Motor neuron (in vitro differentiated cells): ENCODE data around the gene PIK3C2A. TPM values are rescaled to one million over a fixed set of nuclear protein-coding genes. Genes with fewer than 3 reads are reported as not detected.
"Not testable (repeated sequence)": the region's sequence is repeated elsewhere in the genome, so short reads cannot be mapped to it uniquely, and the experiment has no call there.

ENCODE experiments used
- ATAC-seq, 8 experiments: fragments of 200-7000 bp; cut with Tn5 transposase; replicated peaks in 6 of 8; 2 replicates each; pipeline ENCODE4 v1.8.0; 2021; ENCODE audit warnings: mild to moderate bottlenecking in 8 of 8, moderate library complexity in 8 of 8
- H3K27ac ChIP-seq, 2 donors: fragments of 250-450 bp; sonication (Bioruptor Pico); 2 replicates each; pipeline ENCODE4 v1.9.0; 2021; ENCODE audit warnings: antibody characterized with exemption in 2 of 2, mild to moderate bottlenecking in 2 of 2, moderate library complexity in 1 of 2
- H3K4me1 ChIP-seq, 2 donors: fragments of 250-450 bp; sonication (Bioruptor Pico); replicated peaks in 1 of 2; 2 replicates each; pipeline ENCODE4 v1.6.1; 2021; ENCODE audit warnings: antibody characterized with exemption in 2 of 2, mild to moderate bottlenecking in 2 of 2, moderate library complexity in 1 of 2
- H3K4me3 ChIP-seq, 5 donors: fragments of 250-450 bp; sonication (Bioruptor Pico); 2 replicates each; pipeline ENCODE4 v1.9.0; 2021; ENCODE audit warnings: antibody characterized with exemption in 5 of 5, mild to moderate bottlenecking in 5 of 5, moderate library complexity in 4 of 5
- WGBS, 10 experiments: fragments of 450-650 bp; shearing (Covaris generic); methylation state at CpG; one replicate each; pipeline ENCODE4 v1.0.0; 2022; 5-methylcytosine and 5-hydroxymethylcytosine counted together
- in situ Hi-C, 9 experiments: fragments of 400-800 bp; cut with MboI; loops; one replicate each; pipeline ENCODE4 v1.15.0; 2021; ENCODE audit warnings: low sequenced_read_pairs in 9 of 9, low pct_unique_long_range_greater_than_20kb in 2 of 9; ENCODE audit not compliant: unreplicated experiment in 9 of 9
- total RNA-seq, 8 experiments: library from RNA; unstranded; fragments of 300-600 nt; gene quantifications; 2 replicates each; pipeline versions ENCODE4 v1.2.3 to v1.2.4, GENCODE V29; 2022

Gene PIK3C2A
- total RNA-seq, 8 experiments from 2014 or later: 25.0 to 68.5 (median 35.1) TPM

DNA sequence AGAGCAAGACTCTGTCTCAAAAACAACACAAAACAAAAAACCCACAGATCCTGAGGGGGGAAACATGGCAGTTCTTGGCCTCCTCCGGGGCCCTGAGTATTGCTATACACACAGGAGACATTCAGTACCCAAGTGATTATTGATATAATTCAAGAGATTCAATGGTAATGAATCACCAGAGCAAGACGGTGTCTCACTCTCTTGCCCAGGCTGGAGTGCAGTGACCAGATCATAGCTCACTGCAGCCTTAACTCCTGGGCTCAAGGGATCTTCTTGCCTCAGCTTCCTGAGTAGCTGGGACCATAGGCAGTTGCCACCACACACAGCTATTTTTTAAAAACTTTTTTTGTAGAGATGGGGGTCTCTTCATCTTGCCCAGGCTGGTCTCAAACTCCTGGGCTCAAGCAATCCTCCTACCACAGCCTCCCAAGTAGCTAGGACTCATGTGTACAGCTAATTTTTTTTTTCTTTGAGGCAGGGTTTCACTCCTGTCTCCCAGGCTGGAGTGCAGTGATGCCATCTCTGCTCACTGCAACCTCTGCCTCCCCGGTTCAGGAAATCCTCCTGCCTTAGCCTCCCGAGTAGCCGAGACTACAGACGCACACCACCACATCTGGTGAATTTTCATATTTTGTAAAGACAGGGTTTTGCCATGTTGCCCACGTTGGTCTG, 21.8 kb upstream of the PIK3C2A start:
- H3K4me1 ChIP-seq: no peaks in the 10 kb centered on the region
- in situ Hi-C loops: loop anchor here in 3 of 9 experiments (25.0 kb wide), 1 partner anchor 283 kb away; no protein-coding TSS in a partner anchor
- ATAC-seq: no peak
- 0 to 96% (median 55%) methylated on average over 1 to 7 of the region's 7 CpGs; no CpG with 5 or more reads in 4 of the 10 experiments for WGBS, 10 experiments
- no peak overlapping the region for H3K27ac ChIP-seq
- no peak overlapping the region for H3K4me3 ChIP-seq

DNA sequence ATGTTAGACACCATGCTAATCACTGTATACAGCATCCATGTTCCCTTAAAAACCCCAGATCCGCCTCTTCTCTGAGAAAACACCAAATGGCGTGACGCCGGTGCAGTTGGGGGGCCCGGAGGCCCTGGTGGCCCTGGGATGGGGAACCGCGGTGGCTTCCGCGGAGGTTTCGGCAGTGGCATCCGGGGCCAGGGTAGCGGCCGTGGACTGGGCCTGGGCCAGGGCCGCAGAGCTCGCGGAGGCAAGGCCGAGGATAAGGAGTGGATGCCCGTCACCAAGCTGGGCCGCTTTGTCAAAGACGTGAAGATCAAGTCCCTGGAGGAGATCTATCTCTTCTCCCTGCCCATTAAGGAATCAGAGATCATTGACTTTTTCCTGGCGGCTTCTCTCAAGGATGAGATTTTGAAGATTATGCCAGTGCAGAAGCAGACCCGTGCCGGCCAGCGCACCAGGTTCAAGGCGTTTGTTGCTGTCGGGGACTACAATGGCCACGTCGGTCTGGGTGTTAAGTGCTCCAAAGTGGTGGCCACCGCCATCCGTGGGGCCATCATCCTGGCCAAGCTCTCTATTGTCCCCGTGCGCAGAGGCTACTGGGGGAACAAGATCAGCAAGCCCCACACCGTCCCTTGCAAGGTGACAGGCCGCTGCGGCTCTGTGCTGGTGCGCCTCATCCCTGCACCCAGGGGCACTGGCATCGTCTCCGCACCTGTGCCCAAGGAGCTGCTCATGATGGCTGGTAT, 20.6 kb upstream of the PIK3C2A start:
- in situ Hi-C loops: loop anchor here in 3 of 9 experiments (25.0 kb wide), 1 partner anchor 284 kb away; no protein-coding TSS in a partner anchor
- H3K4me3 ChIP-seq: not testable (repeated sequence)
- 40 to 100% (median 95%) methylated on average over 1 to 19 of the region's 38 CpGs; no CpG with 5 or more reads in 5 of the 10 experiments for whole genome bisulfite sequencing, 10 experiments

GRCh38 chr11:17224727-17225126, 16.9 kb upstream of the PIK3C2A start:
- in situ Hi-C loops: loop anchor here in 3 of 9 experiments (25.0 kb wide), 1 partner anchor 288 kb away; no protein-coding TSS in a partner anchor
- no peak for ATAC-seq
- WGBS, 10 experiments: 59 to 100% (median 96%) methylated on average over 1 to 2 of the region's 2 CpGs; no CpG with 5 or more reads in 2 of the 10 experiments

More for the DNA sequence above, 20.6 kb upstream of the PIK3C2A start:
- not testable (repeated sequence) for H3K27ac ChIP-seq, ATAC-seq, H3K4me1 ChIP-seq

GRCh38 chr11:17221968-17222367, 14.2 kb upstream of the PIK3C2A start:
- H3K4me1 ChIP-seq: no peaks in the 10 kb centered on the region
- no peak overlapping the region for H3K4me3 ChIP-seq
- WGBS, 10 experiments: 83 to 100% (median 100%) methylated on average over 1 of the region's 1 CpG; no CpG with 5 or more reads in 5 of the 10 experiments
- no peak overlapping the region for H3K27ac ChIP-seq
- ATAC-seq: no peak
- in situ Hi-C loops: no loop called here

More at GRCh38 chr11:17224727-17225126, 16.9 kb upstream of the PIK3C2A start:
- no peak overlapping the region for H3K4me3 ChIP-seq
- no peaks in the 10 kb centered on the region for H3K4me1 ChIP-seq
- H3K27ac ChIP-seq: no peak overlapping the region

GRCh38 chr11:17219016-17219415, 11.2 kb upstream of the PIK3C2A start:
- no peak for ATAC-seq
- no peak overlapping the region for H3K4me3 ChIP-seq
- no peaks in the 10 kb centered on the region for H3K4me1 ChIP-seq
- in situ Hi-C loops: no loop called here
- no peak overlapping the region for H3K27ac ChIP-seq
- WGBS, 10 experiments: 49 to 88% (median 80%) methylated on average over 1 to 2 of the region's 2 CpGs; no CpG with 5 or more reads in 3 of the 10 experiments

- Histone ChIP-seq H3K4me1 (no peaks in the 10 kb centered on the region), H3K27ac (no peak overlapping the region)
Observed at GRCh38 chr11:17218403-17218802, 10.6 kb upstream of the PIK3C2A start.

DNA sequence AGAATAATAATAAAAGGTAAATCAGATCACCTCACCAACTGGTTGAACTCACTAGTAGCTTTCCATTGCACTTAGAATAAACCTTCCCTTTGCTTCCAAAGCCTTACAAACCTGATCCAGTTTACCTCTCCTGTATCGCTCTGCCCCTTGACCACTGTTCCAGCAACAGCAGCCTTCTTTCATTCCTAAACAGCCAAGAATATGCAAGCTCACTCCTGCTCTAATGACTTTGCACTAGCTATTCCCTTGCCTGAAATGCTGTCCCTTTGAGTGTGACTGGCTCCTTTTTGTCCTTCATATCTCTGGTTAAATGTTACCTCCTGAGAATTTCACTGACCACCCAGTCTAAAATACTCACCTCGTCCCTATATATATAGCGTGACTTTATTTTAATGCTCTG, 9.6 kb upstream of the PIK3C2A start:
- no peak overlapping the region for H3K27ac ChIP-seq
- in situ Hi-C loops: no loop called here
- WGBS, 10 experiments: 70 to 100% (median 89%) methylated on average over 1 to 3 of the region's 3 CpGs
- ATAC-seq: peak in 1 of 8 experiments; percentile 57
- no peak overlapping the region for H3K4me3 ChIP-seq
- H3K4me1 ChIP-seq: no peaks in the 10 kb centered on the region

More at GRCh38 chr11:17218403-17218802, 10.6 kb upstream of the PIK3C2A start:
- no peak for ATAC-seq
- in situ Hi-C loops: no loop called here
- H3K4me3 ChIP-seq: no peak overlapping the region

- H3K4me3 ChIP-seq: no peak overlapping the region
- in situ Hi-C loops: no loop called here
- no peak for ATAC-seq
- H3K27ac ChIP-seq: no peak overlapping the region
- H3K4me1 ChIP-seq: peaks cover 5% of the 10 kb centered on the region in 2 donors
Observed at GRCh38 chr11:17214338-17214737, 6.6 kb upstream of the PIK3C2A start.

DNA sequence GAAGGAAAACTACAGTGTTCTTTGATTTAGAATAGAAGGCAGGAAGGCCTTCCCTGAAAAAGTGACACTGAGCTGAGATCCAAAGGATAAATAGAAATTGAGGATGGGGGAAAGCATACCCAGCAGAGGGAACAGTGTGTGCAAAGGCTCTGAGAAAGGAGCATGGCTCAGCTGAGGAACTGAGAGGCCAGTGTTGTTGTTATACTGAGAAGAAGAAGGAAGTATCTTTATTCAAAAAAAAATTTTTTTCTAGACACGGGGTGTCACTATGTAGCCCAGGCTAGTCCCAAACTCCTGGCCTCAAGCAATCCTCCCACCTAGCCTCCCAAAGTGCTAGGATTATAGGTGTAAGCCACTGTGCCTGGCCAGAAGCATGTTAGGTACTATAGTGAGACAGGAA, 3.5 kb upstream of the PIK3C2A start:
- in situ Hi-C loops: no loop called here
- ATAC-seq: no peak
- H3K4me3 ChIP-seq: no peak overlapping the region
- H3K4me1 ChIP-seq: peaks cover 5 to 7% of the 10 kb centered on the region in 2 donors
- no peak overlapping the region for H3K27ac ChIP-seq
- 60 to 100% (median 100%) methylated on average over 1 of the region's 1 CpG; no CpG with 5 or more reads in 4 of the 10 experiments for WGBS, 10 experiments

GRCh38 chr11:17209939-17210245, 2.1 kb upstream of the PIK3C2A start:
- no peak overlapping the region for H3K27ac ChIP-seq
- in situ Hi-C loops: no loop called here

DNA sequence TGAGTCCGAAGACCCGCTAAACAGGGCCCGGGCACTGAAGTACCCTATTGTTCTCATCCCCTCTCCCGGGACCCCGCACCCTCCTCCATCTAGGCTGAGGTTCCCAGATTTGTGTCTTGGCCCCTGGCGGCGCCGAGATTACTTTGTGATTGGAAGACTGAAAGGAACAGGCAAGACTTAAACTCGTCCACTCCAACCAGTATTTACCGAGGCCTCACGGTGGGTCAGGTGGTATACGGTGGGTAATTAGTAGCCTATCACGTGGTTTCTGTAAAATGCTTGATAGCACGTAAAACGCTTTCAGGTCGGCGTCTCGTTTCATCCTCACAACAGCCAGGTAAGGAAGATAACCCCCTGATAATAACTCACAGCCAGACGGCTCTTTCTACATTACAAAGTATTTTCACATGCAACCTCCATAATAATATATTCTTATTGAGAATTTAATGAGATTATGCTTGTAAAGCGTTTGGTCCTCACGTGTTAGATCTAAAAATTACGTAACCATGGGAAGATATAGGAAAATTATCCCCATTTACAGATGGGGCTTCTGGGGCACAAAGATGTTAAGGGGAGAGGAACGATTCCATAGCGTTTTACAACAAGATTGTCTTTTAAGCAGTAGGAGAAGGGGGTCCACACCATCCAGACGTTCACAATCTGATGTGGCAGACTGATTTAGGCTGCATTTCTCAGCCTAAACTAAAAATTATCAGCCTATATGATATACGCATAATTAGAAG, 642 bp upstream of the PIK3C2A start:
- 0 to 17% (median 1%) methylated on average over 2 to 12 of the region's 26 CpGs; no CpG with 5 or more reads in 1 of the 10 experiments for WGBS, 10 experiments
- peak overlapping the region; percentile 94 for H3K27ac ChIP-seq
- in situ Hi-C loops: no loop called here
- peak; percentile 55 to 80 (median 74) for ATAC-seq
- peaks cover 5 to 7% of the 10 kb centered on the region in 2 donors for H3K4me1 ChIP-seq
- H3K4me3 ChIP-seq: peak overlapping the region; percentile 78 to 97 (median 95)

More at GRCh38 chr11:17209939-17210245, 2.1 kb upstream of the PIK3C2A start:
- H3K4me1 ChIP-seq: peaks cover 5 to 7% of the 10 kb centered on the region in 2 donors
- ATAC-seq: no peak
- WGBS, 10 experiments: 100% methylated on average over 1 of the region's 1 CpG; no CpG with 5 or more reads in 9 of the 10 experiments
- H3K4me3 ChIP-seq: no peak overlapping the region

DNA sequence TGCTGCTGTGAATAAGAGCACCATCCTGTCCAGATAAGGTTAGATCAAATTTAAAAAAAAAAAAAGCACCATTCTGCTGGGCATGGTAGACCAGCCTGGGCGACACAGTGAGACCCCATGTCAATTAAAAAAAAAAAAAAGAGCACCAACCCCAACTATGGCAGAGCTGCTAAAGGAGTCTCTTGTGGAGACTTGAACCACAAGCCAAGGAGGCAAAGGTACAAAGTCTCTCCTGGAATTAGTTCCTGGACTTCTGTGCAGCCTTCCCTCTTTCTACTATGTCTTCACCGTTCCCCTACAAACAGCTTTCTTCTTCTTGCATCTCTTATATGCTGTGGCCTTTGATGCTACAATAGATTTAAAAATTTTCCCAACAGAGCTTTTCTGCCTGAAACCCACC, 1.3 kb downstream of the PIK3C2A start:
- WGBS, 10 experiments: 0 to 71% (median 46%) methylated on average over 1 to 2 of the region's 2 CpGs; no CpG with 5 or more reads in 3 of the 10 experiments

DNA sequence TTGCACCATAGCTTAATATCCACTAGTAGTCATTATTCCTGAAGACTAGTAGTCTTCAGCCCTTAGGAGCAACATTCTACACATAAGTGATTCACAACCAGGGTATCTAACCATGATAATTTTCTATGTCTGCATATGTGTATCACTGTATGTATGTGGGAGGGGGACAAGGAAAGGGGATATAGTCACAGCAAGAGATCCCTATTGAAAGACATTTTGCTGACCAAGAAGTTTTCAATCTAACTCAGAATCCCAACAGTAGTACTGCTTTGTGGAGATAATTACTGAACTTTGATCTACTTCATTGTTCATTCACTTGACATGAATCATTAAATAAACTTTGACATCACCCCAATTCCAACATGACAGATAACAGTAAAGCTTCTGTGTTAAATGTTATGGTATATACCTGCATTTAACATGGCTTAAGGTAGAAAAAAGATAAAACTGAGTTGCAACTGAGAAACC, 10.3 kb downstream of the PIK3C2A start:
- no peak for ATAC-seq
- H3K4me3 ChIP-seq: no peak overlapping the region
- H3K4me1 ChIP-seq: no peaks in the 10 kb centered on the region
- in situ Hi-C loops: no loop called here
- H3K27ac ChIP-seq: no peak overlapping the region

More for the DNA sequence above, 1.3 kb downstream of the PIK3C2A start:
- H3K4me3 ChIP-seq: peak overlapping the region; percentile 78 to 97 (median 95)
- no peak for ATAC-seq
- no peak overlapping the region for H3K27ac ChIP-seq
- in situ Hi-C loops: no loop called here
- peaks cover 5 to 7% of the 10 kb centered on the region in 2 donors for H3K4me1 ChIP-seq
